GM19324 (cell line): Measurements from ENCODE around the gene SYNGAP1.
"Not testable (repeated sequence)": the region's sequence is repeated elsewhere in the genome, so short reads cannot be mapped to it uniquely, and the experiment has no call there.

ENCODE experiments used
- ATAC-seq: cut with Tn5 transposase; IDR thresholded peaks from one replicate; pipeline ENCODE4 v1.9.1; 2021; ENCODE audit warnings: mild to moderate bottlenecking, moderate library complexity; ENCODE audit not compliant: unreplicated experiment, low FRiP score

Gene SYNGAP1

GRCh38 chr6:33399881-33400280 lies 20.0 kb upstream of the SYNGAP1 start:
- ATAC-seq = not testable (repeated sequence)

- no peak for ATAC-seq
Measured at GRCh38 chr6:33404884-33405283, 15.0 kb upstream of the SYNGAP1 start.

GRCh38 chr6:33405386-33405940 lies 14.4 kb upstream of the SYNGAP1 start:
- no peak for ATAC-seq

DNA sequence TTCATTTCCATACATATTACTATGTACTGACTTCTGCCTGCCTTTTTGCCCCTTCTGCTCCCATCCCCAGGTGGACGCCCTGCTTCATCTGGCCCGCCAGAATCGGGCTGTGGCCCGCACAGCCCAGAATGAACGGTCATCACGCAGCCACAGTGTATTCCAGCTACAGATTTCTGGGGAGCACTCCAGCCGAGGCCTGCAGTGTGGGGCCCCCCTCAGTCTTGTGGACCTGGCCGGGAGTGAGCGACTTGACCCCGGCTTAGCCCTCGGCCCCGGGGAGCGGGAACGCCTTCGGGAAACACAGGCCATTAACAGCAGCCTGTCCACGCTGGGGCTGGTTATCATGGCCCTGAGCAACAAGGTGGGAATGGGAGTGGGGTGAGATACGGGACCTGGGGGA lies 13.7 kb upstream of the SYNGAP1 start:
- ATAC-seq = no peak

GRCh38 chr6:33407132-33407718 lies 12.6 kb upstream of the SYNGAP1 start:
- ATAC-seq = no peak

DNA sequence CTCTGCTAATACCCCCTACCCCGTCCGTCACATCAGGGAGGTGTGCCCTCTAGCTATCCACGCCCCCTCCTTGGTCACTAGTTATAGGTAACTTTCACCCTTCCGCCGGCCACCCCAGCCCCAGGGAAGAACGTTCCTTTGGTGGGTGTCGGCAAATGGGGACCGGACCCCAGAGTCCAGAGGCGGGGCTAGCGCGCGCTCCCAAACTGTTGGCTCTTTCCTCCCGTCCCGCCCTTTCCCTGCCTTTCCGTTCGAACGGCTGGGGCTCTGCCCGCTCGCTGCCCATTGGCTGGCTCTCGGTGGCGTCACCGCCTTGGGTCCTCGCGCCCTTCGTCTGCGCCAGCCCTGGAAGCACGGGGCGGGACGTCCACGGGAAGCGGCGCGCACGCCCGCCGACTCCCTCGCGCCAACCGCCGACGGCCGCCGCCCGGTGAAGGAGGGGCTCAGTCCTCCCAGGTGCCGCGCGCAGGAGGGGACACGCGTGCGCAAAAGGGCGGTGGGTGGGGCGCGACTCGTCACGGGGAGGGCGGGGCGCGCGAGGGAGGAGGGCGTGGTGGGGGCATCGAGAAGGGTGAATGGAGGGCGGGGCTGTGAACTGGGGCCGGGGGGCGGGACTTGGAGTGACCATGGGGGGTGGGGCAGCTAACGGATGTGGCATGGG lies 9.7 kb upstream of the SYNGAP1 start:
- ATAC-seq = peak; percentile 88

DNA sequence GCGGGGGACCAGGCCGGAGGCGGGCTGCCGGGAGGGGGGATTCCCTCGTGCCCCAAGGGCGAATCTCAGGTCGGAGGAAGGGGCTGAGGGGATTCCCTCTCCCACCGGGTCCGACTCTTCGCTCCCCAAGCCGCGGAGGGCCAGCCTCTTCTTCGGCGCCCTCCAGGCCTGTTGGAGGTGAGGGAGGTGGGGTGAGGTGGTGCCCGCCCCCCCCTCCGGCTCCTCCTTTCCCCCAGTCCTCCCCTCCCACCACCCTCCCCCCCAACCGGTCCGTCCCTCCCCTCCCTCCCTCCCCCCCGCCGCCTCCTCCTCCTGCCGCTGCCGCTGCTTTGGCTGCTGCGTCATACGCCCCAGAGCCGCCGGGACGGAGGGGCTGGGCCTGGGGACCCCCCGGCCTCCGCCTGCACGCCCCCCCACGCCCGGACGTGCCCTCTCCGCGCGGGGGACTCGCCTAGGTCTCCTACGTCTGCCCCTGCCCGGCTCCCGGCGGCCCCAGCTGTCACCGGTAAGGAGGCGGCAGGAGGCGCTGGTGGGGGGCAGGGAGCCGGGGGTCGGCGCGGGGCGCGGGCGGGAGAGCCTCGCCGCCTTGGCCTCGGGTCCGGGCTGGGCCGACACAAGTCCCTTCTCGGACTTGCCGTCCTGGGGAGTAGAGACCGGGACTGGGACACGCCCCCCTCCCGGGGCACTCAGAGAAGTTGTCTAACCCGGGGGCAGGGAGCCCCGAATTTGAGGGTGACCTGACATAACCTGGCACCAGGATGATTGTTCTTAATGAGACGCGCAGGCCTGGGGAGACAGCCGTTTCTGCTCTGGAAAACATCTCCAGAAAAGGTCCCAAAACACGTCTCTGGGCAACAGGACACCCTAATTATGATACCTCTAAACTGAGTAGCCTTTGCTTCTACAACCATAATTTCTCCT lies 8.9 kb upstream of the SYNGAP1 start, which contains the start of gene PHF1:
PHF1 (plus strand) TSS at position 304 of the 921 bp plus-strand sequence. CDS start 1,250 bp downstream, outside the sequence.
- ATAC-seq = peak; percentile 40

DNA sequence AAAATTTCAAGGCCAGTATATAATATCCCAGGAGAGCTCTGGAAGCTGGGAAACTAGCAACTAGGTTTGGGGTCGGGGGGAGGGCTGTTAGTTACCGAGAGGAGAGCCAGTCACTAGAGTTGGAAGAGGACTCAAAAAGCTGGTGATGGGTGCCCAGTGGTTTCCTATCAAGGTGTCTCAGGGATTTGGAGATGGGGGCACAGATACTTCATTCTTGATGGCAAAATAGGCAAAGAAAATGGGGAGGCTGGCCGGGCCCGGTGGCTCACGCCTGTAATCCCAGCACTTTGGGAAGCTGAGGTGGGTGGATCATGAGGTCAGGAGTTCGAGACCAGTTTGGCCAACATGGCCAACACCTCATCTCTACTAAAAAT lies 8.2 kb upstream of the SYNGAP1 start:
- no peak for ATAC-seq

DNA sequence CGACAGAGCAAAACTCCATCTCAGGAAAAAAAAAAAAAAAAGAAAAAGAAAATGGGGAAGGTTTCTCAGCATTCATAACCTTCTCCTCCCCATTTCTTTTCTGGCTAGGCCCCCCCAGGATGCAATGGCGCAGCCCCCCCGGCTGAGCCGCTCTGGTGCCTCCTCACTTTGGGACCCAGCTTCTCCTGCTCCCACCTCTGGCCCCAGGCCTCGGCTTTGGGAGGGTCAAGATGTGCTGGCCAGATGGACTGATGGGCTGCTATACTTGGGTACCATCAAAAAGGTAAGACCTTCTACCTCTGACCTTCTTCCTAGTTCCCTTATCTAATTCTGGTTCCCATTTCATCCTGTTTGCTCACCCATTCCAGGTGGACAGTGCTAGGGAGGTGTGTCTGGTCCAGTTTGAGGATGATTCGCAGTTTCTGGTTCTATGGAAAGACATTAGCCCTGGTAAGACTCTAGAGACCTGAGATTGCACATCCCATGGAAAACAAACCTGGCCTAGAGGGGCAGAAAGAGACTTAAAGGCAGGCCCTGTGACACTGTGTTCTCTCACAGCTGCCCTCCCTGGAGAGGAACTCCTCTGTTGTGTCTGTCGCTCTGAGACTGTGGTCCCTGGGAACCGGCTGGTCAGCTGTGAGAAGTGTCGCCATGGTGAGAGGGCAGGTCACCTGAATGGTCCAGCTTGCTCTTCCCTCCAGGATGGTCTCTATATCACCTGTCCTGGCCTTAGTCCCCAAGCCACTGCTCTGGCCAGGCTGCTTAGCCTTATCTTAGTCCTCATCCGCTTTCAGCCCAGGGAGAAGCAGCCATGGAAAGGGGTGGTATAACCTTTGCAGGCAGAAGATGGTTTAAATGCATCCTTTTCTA lies 7.5 kb upstream of the SYNGAP1 start:
- ATAC-seq = no peak

DNA sequence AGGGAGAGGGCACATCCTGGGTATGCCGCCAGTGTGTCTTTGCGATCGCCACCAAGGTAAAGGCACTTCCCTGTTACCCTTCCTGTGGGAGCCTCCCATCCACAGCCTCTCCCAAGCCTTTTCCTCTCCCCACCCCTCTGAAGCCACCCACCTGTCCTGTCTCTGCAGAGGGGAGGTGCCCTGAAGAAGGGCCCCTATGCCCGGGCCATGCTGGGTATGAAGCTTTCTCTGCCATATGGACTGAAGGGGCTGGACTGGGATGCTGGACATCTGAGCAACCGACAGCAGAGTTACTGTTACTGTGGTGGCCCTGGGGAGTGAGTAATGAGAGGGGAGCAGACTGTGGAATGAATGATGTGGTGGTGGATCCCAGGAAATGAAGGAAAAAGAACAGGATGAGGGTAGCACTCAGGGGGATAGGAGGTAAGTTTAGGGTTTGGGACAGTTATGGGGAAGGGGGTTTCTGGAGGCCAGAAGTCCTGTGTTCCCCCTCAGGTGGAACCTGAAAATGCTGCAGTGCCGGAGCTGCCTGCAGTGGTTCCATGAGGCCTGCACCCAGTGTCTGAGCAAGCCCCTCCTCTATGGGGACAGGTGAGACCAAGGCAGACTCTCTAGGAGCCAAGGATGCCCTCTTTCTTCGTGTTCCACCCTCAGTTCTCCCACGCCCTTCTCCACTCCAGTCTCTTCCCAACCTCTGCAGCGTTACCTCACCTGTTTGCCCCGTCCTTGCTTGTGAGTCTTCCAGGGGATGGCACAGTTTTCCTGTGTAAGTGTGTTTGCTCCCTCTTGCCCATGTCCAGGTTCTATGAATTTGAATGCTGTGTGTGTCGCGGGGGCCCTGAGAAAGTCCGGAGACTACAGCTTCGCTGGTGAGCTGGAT lies 6.4 kb upstream of the SYNGAP1 start:
- no peak for ATAC-seq

DNA sequence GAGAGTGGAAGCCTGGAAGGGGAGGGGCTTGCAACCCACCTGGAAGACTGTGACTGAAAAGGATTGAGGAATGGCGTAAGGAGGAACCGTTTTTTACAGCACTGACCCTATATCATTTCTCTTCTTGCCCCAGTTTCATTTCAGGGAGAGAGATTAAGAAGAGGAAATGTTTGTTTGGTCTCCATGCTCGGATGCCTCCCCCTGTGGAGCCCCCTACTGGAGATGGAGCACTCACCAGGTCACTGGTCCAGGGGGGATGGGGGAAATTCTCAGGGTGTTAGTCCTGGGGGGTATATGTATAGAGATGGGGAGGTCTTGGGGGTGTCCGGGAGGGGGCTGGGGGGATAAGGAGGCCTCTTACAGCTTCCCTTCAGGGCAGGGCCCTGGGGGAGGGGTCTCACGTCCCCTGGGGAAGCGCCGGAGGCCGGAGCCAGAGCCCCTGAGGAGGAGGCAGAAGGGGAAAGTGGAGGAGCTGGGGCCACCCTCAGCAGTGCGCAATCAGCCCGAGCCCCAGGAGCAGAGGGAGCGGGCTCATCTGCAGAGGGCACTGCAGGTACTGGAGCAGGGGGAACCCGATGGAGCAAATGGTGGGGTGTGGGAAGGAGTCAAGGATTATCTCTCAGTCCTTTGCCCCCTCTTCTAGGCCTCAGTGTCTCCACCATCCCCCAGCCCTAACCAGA lies 5.1 kb upstream of the SYNGAP1 start:
- ATAC-seq = no peak

- no peak for ATAC-seq
Measured at GRCh38 chr6:33415831-33416230, 4.0 kb upstream of the SYNGAP1 start.

DNA sequence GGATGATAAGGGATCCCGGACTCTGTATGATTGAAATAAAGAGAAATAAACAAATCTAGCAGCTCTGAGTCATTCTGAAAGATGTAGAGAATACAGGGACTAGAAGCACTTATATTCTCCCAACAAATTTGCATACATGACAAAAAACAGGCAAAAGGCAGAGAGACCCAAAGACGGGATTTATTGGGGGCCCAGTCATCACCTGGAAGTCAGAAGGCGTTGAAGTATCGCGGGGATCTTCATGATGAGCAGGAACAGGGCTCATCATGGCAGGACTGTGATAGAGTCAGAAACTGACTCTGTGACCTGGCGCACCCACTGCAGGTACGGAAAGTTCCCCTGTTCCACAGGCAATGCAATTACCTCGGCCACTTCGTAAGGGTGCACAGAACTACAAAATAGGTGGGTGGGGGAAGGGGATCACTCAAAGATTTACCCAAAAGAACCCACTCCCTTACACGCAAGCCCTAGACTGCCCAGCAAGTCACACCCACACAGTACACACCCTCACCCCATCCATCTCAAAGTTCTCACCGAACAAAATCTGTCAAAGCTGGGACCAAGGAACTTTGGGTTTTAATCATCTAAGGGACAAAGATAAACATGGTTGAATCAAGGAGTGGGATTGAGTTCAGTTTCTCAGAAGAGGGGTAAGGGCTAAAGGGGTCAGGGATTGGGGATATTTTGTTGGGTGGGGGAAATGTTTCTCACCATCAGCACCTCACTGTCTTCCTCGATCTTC lies 3.3 kb upstream of the SYNGAP1 start:
- no peak for ATAC-seq

GRCh38 chr6:33417128-33417902 lies 2.5 kb upstream of the SYNGAP1 start:
- peak; percentile 1 for ATAC-seq

DNA sequence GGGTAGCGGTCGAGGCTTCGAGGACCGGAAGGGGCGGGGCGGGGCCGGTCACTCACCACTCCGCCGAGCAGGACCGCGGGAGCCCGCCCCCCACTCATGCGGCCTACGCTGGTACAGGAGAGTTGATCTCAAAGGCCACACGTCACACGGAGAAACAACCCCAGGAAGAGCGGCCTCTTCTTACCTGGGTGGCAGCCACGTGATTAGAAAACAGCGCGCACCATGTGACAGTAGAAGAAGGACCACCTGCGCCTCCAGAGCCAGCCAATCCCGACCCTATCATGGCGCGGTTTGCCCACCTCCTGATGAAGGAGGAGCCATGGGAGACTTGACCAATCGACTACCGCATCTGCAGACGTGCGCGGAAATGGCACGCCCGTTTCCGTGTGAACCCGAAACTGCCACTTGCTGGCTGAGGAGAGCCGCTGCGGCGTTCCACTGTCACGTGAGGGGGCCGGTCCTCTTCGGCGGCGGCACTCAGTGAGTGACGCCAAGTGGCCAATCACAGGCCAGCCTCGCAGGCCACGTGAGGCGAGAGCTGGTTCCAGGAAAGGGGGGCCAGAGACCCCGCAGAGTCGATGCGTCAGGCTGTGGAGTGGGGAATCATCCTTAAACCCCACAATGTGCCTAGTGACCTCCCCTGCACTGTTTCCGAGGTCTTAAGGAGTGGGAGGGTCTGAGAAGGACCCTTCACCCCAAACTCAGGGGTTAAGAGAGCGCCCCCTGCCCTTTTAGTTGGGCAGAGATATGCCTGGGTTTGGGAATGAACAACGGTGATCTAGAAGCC lies 1.8 kb upstream of the SYNGAP1 start, which contains the start of gene CUTA:
CUTA (minus strand) TSS at position 205 of the 787 bp plus-strand sequence; CDS start at position 98, 107 bp downstream.
- peak; percentile 92 for ATAC-seq

DNA sequence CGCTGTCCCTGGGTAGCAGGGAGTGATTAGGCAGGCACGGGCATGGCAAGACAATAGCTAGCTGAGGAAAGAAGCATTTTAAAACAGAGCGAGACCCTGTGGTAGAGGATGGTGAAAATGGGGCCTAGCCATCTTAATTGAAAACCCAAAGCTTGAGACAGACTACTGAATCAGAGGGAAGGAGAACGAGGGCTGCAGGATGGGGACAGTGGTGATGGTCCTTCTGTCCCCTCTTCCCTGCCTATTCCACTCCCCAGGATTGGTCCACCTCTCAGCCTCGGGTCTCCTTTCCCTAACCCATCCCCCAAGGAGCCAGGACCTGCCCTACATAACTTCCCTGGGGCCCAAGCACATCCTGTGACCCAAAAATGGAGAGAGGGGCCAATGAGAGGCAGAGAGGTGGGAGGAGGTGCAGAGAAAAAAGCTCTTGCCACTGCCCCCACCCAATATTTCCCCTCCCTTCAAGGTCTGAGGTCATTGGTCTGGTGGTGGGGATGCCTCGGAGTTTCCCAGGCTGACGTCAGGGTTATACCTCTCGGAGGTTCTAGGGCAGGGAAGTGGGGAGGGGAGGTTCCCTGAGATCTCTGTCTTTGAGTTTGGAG lies 1.1 kb upstream of the SYNGAP1 start:
- ATAC-seq = no peak
